ENCODE results near the gene RPS4Y1. TPM values are rescaled to one million over a fixed set of nuclear protein-coding genes. Genes with fewer than 3 reads are reported as not detected.
"Not testable (repeated sequence)": the region's sequence is repeated elsewhere in the genome, so short reads cannot be mapped to it uniquely, and the experiment has no call there.

Gene RPS4Y1
- total and polyA plus RNA-seq, 2 of the 8 experiments (the other 6 are each of a cell fraction or from before 2014, with no cell fraction given), result 259 to 790 TPM

GRCh38 chrY:2872234-2872633 lies 30.8 kb downstream of the RPS4Y1 start:
- H2BK12ac ChIP-seq (ENCODE audit: low read depth, low read length); H4K8ac ChIP-seq (ENCODE audit: extremely low read depth, insufficient read depth, low read length); H2AK5ac ChIP-seq (ENCODE audit: low read depth, low read length); H3K56ac ChIP-seq (replicated peaks; ENCODE audit: insufficient read length, low read depth, low read length); DNase-seq (ENCODE audit: low read depth in 1 of 2, low spot score in 2 of 2); H2BK5ac ChIP-seq (ENCODE audit: low read depth, low read length); H3K27me3 ChIP-seq (replicated peaks in 1 of 4; ENCODE audit: control insufficient read depth in 3 of 4, extremely low read depth in 1 of 4, insufficient read depth in 3 of 4, low read length in 3 of 4); H4K91ac ChIP-seq (replicated peaks; ENCODE audit: insufficient read length, low read length); CTCF ChIA-PET (ENCODE audit: partially characterized antibody); FAIRE-seq; H3K9ac ChIP-seq (replicated peaks in 1 of 4; ENCODE audit: extremely low read depth in 1 of 4, low read depth in 3 of 4, low read length in 3 of 4); H3K4me3 ChIP-seq (ENCODE audit: extremely low read depth in 1 of 4, insufficient read depth in 2 of 4, low read depth in 3 of 4, low read length in 4 of 4); H3K4me1 ChIP-seq (replicated peaks in 1 of 4; ENCODE audit: control insufficient read depth in 3 of 4, insufficient read depth in 4 of 4, low read length in 3 of 4); H2BK20ac ChIP-seq (ENCODE audit: low read length); H4K5ac ChIP-seq (ENCODE audit: insufficient read length, low read depth, low read length); H2AFZ ChIP-seq (ENCODE audit: low read length); H4K20me1 ChIP-seq (replicated peaks in 1 of 2; ENCODE audit: control insufficient read depth in 1 of 2, insufficient read depth in 2 of 2, low read length in 2 of 2); H2BK120ac ChIP-seq (replicated peaks; ENCODE audit: low read depth, low read length); H3K4me2 ChIP-seq (ENCODE audit: insufficient read depth in 1 of 2, low read depth in 2 of 2, low read length in 2 of 2); H3K79me2 ChIP-seq (ENCODE audit: control insufficient read depth in 1 of 2, insufficient read depth in 2 of 2, low read length in 2 of 2); H2BK15ac ChIP-seq (ENCODE audit: low read length); H3K23ac ChIP-seq (ENCODE audit: insufficient read length); H3K27ac ChIP-seq (ENCODE audit: low read depth, low read length); H3K79me1 ChIP-seq (ENCODE audit: low read depth, low read length); H3K36me3 ChIP-seq (ENCODE audit: control insufficient read depth in 2 of 4, insufficient read depth in 4 of 4, low read length in 3 of 4); H3K23me2 ChIP-seq (ENCODE audit: low read depth, low read length); POLR2A ChIA-PET (ENCODE audit: partially characterized antibody); H3K9me3 ChIP-seq (ENCODE audit: insufficient read depth in 2 of 2, low read depth in 1 of 2, low read length in 1 of 2); H3K18ac ChIP-seq (ENCODE audit: extremely low read depth, low read length); H3K4ac ChIP-seq (replicated peaks; ENCODE audit: insufficient read length, low read depth, low read length); H3K14ac ChIP-seq (ENCODE audit: insufficient read length): not testable (repeated sequence)
- 100% methylated on average over 3 of the region's 9 CpGs; no CpG with 5 or more reads in 1 of the 2 experiments for WGBS, 2 experiments (ENCODE audit: extremely low coverage in 1 of 2, insufficient coverage in 1 of 2, insufficient read length in 1 of 2, insufficient replicate concordance in 2 of 2, low coverage in 1 of 2, low lambda C conversion rate in 2 of 2, missing lambda C conversion rate in 1 of 2)

All from H1 (cell line).